Measurements from ENCODE around the gene UCK2.

UCK2 gene

DNA sequence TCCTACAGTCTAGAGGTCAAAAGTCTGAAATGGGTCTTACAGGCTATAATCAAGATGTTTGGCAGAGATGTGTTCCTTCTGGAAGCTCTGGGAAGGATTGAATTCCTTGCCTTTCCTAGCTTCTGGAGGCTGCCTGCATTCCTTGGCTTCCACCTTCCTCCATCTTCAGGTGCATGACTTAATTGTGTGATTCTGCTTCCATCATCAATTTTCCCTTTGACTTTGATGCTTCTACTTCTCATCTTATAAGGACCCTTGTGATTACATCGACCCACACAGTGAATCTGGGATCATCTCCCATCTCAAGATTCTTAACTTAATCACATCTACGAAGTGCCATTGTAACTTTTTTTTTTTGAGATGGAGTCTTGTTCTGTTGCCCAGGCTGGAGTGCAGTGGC, 111.4 kb downstream of the UCK2 start:
- no peak for DNase-seq

GRCh38 chr1:165941531-165941930, 114.1 kb downstream of the UCK2 start:
- DNase-seq = no peak

DNA sequence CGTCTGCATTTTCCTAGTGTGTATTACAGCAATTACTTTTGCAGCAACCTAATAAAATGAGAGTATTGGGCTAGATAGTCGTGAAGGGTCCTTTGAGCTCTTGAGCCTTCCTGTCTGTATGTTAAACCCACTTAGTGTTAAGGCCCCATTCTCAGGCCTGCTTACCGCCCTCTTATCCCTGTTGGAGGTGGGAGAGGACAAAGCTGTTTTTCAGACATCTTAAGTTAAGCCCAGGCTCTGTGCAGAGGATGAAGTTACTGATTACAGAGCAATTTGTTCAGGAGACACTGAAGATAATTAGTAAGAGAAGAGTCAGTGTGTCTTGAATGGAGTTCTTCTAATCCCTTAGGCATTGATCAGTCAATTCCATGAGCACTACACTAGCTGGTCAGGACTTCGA, 114.6 kb downstream of the UCK2 start:
- no peak for DNase-seq

- no peak for DNase-seq
Observed at GRCh38 chr1:165942927-165943597, 115.6 kb downstream of the UCK2 start.

DNA sequence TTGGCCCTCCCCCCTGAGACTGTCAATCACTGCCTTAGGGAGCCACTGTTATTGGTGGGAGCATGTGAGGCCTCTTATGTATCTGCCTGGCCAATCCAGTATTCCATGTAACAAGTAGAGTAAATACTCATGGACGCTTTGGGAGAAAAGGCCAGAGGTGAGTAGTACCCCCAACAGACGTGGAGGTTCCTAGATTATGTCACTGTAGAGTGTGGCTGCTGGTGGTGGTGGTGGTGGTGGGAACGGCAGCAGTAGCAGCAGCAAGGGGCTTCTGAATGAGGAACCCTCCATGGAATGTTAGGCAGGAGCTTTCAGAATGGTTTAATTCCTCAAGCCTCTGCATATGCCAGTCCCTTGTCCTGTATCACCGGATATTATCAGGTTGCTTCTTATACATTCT, 118.5 kb downstream of the UCK2 start:
- no peak for DNase-seq

GRCh38 chr1:165947797-165948455, 120.5 kb downstream of the UCK2 start:
- DNase-seq = no peak

DNA sequence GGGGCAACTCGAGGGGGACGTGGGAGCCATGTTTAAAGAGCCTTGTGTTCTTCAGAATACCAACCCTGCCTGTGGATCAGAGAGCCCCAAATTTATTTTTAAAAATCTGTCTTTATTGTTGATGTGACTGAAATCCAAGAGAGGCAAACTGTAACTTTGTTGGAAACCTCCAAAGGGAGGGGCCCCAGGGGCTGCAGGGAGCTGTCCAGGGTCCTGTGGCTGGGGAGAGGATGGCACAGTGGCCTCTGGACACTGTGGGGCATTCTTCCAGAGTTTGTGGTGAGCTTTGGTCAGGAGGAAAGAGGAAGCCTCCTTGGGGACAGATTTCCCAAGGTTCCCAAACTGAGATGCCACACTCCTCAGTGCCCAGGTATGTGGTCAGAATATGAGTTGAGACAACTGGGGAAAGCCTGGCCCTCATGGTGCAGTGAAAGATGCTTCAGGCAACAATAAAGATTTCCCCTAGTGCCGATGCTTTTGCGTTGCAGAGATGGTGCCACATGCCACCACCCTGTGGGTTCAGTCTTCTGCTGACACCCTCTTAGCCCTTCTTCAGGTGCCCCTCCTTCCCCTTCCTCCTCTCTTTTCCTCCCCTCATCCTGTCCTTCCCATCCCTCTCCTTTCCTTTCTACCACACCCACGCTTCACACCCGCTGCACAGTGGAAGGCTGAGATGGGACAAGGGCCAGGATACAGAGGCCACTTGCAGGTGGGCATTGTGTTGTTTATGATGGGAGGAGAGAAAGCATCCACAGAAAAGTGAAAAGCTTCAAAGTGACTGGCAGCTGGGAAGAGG, 122.1 kb downstream of the UCK2 start:
- DNase-seq = peak; percentile 53

- no peak for DNase-seq
Observed at GRCh38 chr1:165954940-165955339, 127.5 kb downstream of the UCK2 start.

GRCh38 chr1:165958306-165958705, 130.9 kb downstream of the UCK2 start:
- DNase-seq = no peak

DNA sequence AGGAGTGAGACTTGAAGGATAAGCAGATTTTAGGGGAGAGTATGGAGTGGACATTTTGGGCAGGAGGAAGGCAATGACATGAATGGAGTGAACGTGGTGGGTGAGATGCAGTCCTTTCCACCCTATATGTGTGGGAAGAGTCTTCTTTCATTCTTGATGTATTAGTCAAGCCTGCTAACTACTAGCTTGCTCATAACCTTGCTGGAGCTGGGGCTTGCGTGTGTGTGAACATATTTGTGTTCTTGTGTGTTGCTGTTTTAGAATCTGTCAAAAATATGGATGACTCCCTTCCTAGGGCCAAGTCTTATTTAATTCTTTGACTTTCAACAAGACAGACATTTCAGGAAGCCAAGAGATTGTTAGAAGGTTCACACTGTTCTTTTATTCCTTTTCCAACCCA, 132.7 kb downstream of the UCK2 start:
- DNase-seq = no peak

DNA sequence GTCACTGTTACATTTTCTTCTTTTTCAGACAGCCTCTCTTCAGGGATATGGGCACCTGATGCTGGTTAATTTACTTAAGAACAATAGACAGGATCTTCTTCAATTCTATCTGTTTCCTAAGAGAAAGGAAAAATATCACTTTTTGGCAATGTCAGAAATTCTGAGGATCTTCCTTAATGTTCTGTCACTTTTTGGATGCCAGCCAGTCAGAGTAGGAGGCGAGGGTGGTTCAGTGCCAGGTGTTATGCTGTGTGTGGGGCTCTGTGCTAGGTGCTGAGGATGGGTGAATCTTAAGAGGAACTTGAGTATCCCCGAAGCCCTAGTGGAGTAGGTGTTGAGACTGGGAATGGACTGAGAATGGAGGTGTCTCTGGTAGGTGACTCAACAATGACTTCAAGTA, 133.5 kb downstream of the UCK2 start:
- no peak for DNase-seq
